RWPE2 (cell line): Measurements from ENCODE around the gene SF1.

Experiments used
- ATAC-seq: fragments of 200-7000 bp; cut with Tn5 transposase; 3 replicates; pipeline ENCODE4 v1.9.1; 2021; ENCODE audit warnings: low read depth
- DNase-seq: peaks from one replicate; pipeline ENCODE4 v3.0.0-alpha.2; 2020; ENCODE audit warnings: low spot score
- H3K27ac ChIP-seq: fragments of 450-650 bp; 2 replicates; pipeline ENCODE4 v1.5.1; 2017; ENCODE audit warnings: mild to moderate bottlenecking; ENCODE audit not compliant: poor library complexity, severe bottlenecking
- H3K27me3 ChIP-seq: fragments of 250-450 bp; sonication (Bioruptor Pico); 2 replicates; pipeline ENCODE4 v1.5.1; 2021; ENCODE audit warnings: mild to moderate bottlenecking, moderate library complexity; ENCODE audit not compliant: insufficient read depth, poor library complexity, severe bottlenecking
- H3K36me3 ChIP-seq: fragments of 250-450 bp; sonication (Bioruptor Pico); 2 replicates; pipeline ENCODE4 v1.5.1; 2020; ENCODE audit warnings: low read depth, mild to moderate bottlenecking, moderate library complexity
- H3K4me1 ChIP-seq: fragments of 250-450 bp; sonication (Bioruptor Pico); 2 replicates; pipeline ENCODE4 v1.5.1; 2021; ENCODE audit warnings: mild to moderate bottlenecking, moderate library complexity; ENCODE audit not compliant: insufficient read depth, poor library complexity, severe bottlenecking
- H3K4me3 ChIP-seq: fragments of 250-450 bp; sonication (Bioruptor Pico); 2 replicates; pipeline ENCODE4 v1.5.1; 2021; ENCODE audit warnings: mild to moderate bottlenecking, moderate library complexity; ENCODE audit not compliant: severe bottlenecking
- H3K9me3 ChIP-seq: fragments of 250-450 bp; sonication (Bioruptor Pico); 2 replicates; pipeline ENCODE4 v1.5.1; 2021; ENCODE audit warnings: mild to moderate bottlenecking, moderate library complexity; ENCODE audit not compliant: severe bottlenecking
- CTCF ChIP-seq: fragments of 450-650 bp; IDR thresholded peaks from one replicate; pipeline ENCODE4 v1.5.1; 2017; ENCODE audit warnings: mild to moderate bottlenecking, moderate library complexity; ENCODE audit not compliant: poor library complexity, severe bottlenecking

Gene SF1

DNA sequence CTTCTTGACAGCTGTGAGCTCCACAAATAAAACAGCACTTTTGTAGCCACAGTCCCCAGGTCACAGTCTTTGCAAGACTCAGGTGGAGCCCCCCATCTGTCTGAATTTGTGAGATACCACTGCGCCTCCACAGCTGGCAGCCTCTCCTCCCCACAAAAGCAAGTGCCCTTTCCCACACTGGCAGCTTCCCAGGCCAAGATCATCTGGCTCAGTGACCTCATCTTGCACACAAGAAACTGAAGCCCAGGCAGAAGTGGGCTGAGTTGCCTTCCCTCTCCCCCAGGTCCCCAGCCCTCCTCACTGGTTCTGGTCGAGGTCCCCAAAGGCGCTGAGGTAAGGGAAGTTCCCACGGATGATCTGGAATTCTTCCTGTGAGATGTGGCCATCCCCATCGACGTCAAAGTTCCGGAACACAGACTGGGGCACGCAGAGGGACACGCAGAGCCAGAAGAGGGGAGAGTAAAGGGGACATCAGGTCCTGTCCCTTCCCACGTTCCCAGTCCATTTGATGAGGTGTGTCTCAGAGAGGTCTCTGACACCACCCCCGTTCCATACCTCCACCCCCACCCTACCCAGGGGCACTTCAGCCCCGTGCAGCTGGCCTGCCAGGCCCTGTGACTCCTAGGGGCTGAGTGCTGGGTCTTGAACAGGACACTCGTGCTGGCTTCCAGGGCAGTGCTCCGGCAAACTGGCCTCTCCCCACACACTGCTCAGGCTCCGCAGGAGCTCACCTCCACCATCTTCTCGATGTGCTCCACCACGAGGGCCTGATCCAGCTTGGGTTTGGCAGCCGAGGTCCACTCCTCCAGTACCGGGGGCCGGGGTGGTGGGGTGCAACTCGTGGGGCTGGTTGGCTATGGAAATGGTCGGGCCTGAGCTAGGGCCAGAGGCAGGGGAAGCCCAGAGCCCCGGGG is 43.3 kb downstream of the SF1 start:
- no peaks in the 10 kb centered on the region for H3K36me3 ChIP-seq
- no peak overlapping the region for H3K27ac ChIP-seq
- TF ChIP-seq CTCF: no peak
- H3K9me3 ChIP-seq: no peaks in the 10 kb centered on the region
- no peaks in the 10 kb centered on the region for H3K27me3 ChIP-seq
- no peak for DNase-seq
- no peaks in the 10 kb centered on the region for H3K4me1 ChIP-seq
- H3K4me3 ChIP-seq: no peak overlapping the region
- ATAC-seq: no peak

GRCh38 chr11:64731601-64732000 is 46.7 kb downstream of the SF1 start:
- DNase-seq (no peak), ATAC-seq (no peak)
- Histone ChIP-seq H3K4me3 (no peak overlapping the region), H3K9me3 (no peaks in the 10 kb centered on the region), H3K27ac (no peak overlapping the region), H3K36me3 (no peaks in the 10 kb centered on the region), H3K27me3 (no peaks in the 10 kb centered on the region), H3K4me1 (no peaks in the 10 kb centered on the region)
- no peak for TF ChIP-seq CTCF

DNA sequence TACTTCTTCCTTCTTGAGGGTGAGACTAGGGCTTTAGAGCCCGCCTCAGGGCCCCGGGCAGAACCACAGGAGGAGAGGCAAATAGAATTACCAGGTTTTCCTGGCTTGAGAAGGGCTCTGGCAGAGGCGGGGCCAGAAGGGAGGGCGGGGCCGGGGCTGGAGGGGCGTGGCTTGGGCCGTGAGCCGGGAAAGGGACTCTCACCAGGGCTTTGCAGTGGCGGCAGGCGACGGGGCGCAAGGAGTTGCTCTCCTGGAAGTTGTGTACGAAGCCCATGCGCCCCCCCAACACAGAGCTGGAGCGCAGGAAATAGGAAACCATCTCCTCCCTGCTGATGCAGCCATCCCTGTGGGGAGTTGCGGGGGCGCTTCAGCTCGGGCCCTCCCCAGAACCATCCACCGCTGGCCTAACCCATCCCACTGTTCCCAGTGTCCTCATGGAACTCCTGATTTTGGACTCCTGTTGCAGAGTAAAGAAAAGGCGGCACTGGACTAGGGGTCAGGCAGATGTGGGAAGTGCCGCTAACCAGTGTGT is 48.4 kb downstream of the SF1 start:
- no peak overlapping the region for H3K27ac ChIP-seq
- no peaks in the 10 kb centered on the region for H3K9me3 ChIP-seq
- no peaks in the 10 kb centered on the region for H3K27me3 ChIP-seq
- ATAC-seq: peak; percentile 60; the same call in 2 of the 3 replicates
- no peaks in the 10 kb centered on the region for H3K4me1 ChIP-seq
- peak; percentile 36 for DNase-seq
- TF ChIP-seq CTCF: no peak
- H3K36me3 ChIP-seq: no peaks in the 10 kb centered on the region
- H3K4me3 ChIP-seq: no peak overlapping the region

DNA sequence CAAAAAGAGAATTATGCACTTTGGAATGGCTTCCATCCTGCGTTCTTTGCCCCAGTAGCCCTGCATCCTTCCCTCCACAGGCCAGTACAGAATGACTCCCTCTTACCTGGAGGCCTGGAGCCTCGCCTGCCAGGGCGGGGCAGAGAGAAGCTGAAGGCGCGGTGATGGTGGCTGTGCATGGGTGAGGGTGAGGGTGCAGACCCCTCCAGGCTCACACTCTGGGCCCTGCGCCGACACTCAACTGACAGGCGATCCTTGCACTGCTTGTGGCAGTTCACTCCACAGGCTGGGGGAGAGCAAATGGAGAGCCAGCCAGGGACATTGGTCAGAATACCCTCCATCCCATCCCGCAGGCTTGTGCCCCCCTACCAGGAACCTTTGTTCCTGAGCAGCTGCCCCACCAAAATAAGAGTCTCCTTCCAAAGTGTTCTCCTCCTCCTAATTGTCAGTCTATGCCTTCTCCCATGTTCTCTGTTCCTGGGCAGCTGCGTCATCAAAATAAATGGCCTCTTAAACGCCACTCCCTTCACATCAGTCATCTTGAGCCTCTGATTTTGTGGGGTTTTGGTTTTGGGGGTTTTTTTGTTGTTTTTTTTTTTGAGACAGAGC is 49.5 kb downstream of the SF1 start:
- Histone ChIP-seq H3K4me3 (no peak overlapping the region), H3K36me3 (no peaks in the 10 kb centered on the region), H3K27me3 (no peaks in the 10 kb centered on the region), H3K4me1 (no peaks in the 10 kb centered on the region), H3K27ac (no peak overlapping the region), H3K9me3 (no peaks in the 10 kb centered on the region)
- ATAC-seq (no peak), DNase-seq (peak; percentile 37)
- TF ChIP-seq CTCF: no peak
